LHCN-M2 (cell line): Measurements from ENCODE around the gene GDF10. TPM values are rescaled to one million over a fixed set of nuclear protein-coding genes. Genes with fewer than 3 reads are reported as not detected.

ENCODE experiments used
- DNase-seq: peaks from one replicate; pipeline ENCODE4 v3.0.0-alpha.2; 2012; ENCODE audit warnings: low read depth
- polyA plus RNA-seq: library from polyadenylated mRNA; unstranded; fragments of >200 nt; gene quantifications from one replicate; pipeline ENCODE4 v1.2.1, GENCODE V29; 2012; ENCODE audit warnings: missing spikeins
- total RNA-seq: library from RNA; depleted of rRNA; stranded (reverse); fragments of >200 nt; gene quantifications from 2 replicates; pipeline ENCODE4 v1.2.3, GENCODE V29; 2014; rRNA removed

Gene GDF10, protein sequence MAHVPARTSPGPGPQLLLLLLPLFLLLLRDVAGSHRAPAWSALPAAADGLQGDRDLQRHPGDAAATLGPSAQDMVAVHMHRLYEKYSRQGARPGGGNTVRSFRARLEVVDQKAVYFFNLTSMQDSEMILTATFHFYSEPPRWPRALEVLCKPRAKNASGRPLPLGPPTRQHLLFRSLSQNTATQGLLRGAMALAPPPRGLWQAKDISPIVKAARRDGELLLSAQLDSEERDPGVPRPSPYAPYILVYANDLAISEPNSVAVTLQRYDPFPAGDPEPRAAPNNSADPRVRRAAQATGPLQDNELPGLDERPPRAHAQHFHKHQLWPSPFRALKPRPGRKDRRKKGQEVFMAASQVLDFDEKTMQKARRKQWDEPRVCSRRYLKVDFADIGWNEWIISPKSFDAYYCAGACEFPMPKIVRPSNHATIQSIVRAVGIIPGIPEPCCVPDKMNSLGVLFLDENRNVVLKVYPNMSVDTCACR
- not detected in 2 replicates for total RNA-seq
- not detected for polyA plus RNA-seq

DNA sequence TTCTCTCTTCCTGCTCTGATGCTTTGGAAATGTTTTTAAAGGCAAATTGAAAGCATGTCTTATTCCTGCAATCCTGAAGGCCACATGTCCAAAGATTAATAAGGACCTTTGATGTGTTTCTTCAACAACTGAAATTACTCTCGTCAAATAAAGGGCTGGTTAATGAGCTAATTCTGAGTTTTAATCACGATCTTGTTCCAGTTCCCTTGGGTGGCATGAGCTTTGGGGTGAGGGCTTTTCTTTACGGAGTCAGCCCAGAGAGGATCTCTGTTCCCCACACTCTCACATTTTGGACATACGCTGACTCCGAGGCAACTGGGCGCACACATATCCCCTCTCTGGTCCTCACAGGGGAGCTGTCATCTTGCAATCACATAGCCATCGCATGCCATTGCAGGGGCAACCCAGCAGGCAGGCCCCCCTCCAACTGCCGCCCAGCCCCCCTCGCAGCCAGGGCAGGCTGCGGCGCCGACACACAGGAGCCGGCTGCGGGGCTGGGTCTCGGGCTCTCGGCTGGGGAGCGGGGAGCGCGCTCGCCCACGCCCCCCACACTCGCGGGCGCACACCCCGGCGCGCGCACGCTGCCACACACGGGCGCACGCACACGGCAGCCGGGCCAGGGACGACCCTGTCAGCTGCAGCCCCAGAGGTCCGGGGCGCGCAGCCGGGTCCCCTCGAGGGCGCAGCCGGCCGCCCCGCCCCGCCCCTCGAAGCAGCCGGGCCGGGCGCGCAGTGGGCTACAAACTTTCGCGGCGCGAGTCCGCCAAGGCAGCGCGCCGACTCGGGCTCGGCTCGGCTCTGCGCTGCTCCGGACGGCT lies at the start of gene GDF10:
Gene GDF10 (plus strand): TSS at position 587 of the 818 bp plus-strand sequence. CDS start 455 bp downstream, outside the sequence.
- DNase-seq, result no peak

DNA sequence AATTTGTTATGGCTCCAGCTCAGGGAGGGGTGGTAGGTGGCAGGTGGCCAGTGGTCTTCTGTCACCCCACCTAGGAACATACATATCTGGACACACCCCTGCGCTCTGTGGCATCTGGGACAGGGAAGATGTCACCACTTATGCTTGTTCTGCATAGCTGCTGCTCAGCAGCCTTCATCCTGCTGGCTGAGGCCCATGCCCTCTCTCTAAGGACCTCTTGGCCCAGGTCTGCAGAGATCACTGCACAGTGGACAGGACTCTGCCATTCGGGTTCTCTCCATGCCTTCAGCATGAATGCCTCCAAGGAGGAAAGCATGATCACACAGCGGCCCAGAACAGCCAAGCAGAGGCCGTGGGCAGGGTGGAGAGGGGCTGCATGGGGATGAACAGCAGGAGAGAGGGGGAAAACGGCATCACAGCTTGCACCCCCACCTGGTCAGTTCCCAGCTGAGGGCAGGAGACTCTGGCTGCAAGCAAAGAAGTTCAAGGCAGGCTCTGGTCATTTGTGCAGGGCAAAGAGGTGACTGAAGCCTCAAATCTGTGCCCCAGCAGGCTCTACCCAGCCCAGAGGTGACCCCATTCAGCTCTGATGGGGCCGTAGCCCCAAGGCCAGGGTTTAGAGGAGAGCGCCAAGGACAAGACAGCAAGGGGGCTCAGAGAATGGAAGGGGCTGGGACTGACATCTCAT lies 47.8 kb upstream of the GDF10 start:
- DNase-seq, result no peak

DNA sequence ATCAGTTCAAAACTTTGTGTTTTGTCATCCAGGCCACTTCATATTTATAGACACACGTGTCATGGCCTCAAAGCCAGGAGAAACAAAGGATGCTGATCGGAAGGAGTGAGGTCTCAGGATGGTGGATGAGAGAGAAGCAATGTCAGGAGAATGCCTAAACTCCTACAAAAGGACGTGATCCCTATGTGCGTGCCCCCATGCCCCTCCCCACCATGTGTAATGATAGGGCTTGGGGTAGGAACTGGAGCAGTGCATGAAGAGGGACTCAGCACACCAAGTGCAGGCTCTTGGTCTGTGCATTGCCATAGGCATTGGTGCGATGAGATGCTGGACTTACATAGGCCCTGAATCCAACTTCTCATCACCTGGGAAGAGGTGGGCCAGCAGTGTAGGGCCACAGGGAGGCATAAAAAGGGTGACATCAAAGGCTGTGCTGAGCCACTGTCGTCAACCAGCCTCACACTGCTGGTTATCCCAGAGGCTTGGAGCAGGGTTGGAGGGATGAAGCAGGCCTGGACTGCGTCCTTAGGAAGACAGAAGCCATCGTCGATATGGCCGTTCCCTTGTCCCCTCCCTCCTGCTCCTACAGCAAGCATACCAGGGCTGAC lies 46.9 kb upstream of the GDF10 start:
- no peak for DNase-seq

DNA sequence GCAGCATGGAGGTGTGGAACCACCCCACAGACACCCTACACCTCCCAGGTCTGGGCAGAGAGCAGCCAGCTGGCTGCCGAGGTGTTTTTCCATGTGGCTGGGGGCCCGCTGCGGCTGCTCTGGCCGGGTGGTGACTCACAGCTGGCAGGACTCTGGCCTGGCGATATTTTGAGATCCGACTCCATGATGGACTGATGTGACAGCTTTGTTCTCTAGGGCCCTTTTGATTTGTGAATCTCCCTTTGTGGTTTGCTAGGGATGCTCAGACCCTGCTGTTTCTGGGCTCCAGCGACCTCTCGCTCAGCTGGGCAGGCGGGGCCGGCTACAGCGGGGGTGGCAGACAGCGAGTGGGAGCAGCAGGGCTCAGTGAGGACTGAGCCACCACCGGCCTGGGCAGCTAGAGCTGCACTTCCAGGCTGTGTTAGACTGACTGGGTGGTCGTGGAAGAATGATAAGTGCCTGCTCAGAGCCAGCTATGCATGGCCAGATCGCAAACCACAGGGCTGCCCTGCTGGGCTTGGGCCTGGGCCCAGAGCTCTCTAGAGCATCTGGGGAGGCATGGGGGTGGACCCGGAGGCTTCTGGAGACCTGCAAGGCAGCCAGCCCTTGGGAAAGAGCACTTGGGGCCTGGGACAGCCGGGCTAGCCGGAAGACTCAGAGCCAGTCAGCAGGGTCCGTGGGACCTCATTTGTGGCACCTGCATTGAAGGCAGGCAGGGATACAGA lies 46.2 kb upstream of the GDF10 start:
- peak; percentile 4 for DNase-seq

DNA sequence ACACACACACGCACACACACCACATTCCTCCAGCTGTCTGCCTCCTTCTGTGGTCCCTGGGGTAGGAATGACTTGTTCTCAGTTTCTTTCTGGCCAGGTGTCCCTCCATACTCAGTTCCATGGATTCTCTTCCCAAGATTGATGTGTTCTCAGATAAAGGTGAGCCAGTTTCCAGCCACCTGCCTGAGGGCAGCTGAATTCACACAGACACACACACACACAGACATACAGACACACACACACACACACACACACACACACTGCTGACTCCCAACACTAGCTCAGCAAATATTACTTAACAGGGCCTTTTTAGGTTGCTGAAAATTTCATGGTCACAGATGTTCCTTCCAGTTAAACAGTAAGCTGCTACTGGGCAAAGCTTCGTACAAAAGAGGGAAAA lies 45.4 kb upstream of the GDF10 start:
- no peak for DNase-seq

DNA sequence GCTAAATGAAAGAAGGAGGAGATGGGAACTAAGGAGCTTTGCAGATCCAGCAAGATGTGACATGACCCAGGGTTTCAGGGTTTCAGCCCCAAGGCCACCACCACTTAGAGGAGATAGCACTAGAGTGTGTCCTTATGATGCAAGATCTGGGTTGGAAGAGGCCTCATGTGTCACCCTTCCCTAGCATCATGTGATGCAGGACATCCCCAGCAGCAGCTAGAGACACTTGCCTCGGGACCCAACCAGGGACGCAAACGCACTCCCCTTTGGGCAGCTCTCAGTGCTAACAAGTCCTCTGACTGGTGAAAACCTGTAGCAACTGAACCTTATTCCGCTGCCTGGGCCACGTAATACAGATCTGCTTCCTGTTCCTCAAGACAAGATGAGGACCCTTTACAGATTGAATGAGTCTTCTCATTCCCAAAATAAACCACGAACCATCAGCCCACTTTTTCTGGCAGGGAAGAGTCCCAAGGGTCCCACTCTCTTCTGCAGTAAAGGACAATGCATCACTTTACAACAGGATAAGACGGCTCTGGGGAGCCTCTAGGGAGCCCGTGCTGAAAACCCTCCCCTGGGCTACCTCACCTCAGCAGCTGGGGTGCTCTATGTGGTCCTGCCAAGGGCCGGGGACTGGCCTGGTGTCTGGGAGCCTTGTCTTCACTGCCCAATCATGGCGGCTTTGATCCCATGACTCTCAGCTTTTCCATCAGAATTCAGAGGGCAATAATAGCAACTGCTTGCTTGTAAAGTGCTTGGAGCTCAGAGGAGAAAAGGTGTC lies 44.8 kb upstream of the GDF10 start:
- no peak for DNase-seq

DNA sequence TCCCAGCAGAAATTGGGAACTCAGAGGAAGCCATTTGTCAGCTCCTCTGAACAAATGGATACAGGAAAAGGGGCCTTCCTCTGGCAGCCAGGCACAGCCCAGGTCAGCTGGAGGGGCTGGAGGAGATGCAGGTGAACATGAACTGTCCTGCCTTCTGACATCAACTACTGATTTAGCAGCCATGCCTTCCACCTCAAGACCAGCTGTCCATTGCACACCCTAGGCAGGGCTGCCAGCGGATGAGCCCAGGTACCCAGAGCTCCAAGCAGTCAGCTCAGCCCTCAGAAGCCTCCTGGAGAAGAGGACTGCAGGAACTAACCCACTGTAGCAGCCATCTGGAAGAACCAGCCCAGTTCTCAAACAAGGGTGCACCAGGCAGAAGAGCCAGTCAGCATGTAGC lies 44.1 kb upstream of the GDF10 start:
- no peak for DNase-seq

DNA sequence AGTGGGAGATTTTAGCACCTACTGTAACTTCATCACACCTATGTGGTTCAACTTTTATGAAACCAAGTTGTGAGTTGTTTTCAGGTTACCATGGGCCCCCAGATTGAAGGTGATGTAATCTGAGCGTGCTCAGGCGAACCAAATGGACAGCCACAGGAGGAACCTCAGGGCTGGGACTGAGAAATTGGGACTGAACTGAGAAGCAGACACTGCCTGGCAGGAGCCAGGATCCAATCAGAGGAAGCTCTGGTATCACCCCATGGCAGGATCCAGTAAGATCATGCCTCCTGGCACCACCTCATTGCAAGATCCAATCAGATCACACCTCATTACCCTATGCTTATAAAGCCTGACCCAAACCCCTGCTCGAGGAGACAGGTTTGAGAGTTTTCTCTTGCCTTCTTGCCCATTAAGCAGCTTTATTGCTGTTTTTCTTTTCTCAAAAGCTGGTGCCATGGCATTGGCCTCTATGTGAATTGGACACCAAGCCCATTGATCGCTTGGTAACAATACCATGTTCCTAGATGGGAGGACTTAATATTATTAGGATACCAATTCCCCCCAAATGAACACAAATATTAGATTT lies 43.2 kb upstream of the GDF10 start:
- DNase-seq, result no peak

DNA sequence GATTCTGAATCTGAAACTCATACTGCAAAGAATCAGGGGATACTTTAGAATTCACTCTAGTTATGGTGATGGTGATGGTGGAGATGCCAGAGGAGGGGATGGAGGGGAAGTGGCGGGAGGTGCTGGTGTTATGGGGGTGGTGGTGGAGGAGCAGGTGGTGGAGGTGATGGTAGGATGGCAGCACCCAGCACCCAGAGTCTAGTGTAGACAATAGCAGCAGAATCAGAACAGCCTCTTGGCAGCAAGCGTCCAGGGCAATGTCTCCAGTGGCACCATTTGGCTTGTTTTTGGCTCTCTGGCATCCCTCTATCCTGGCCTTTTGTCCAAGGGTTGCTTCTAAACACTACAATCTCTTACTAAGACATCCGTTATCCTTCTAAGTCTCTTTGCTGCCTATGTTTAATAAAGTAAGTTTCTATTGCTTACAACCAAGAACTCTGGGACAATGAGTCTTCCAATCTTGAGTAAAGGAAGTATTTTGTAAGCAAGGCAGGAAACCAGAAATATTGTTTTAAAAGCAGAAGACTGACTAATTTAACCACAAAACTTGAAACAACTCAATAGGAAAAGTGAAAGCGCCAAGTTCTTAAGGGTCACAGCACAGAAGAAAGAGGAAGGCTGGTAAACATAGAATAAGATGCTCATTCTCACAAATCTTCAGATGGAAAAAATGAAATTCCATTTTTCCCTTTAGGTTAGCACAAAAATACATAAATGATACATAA lies 42.4 kb upstream of the GDF10 start:
- DNase-seq, result peak; percentile 5

DNA sequence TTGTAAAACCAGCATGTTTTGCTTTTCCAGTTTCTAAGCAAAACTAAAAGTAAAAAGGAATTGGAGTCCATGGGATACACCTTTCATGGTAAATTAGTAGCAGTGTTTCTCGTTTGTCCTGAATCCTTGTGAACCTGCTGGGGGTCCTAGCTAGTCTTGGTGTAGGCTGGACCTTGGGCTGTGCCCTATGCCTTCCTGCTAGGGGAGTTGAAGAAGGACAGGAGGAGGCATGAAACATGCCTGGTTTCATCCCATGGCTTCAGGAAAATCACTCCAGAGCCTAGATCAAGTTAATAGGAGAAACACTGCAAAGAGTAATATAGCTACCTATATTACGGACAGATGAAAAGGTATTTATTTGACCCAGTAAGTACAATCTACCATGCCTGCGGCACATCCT lies 41.1 kb upstream of the GDF10 start:
- DNase-seq, result no peak

DNA sequence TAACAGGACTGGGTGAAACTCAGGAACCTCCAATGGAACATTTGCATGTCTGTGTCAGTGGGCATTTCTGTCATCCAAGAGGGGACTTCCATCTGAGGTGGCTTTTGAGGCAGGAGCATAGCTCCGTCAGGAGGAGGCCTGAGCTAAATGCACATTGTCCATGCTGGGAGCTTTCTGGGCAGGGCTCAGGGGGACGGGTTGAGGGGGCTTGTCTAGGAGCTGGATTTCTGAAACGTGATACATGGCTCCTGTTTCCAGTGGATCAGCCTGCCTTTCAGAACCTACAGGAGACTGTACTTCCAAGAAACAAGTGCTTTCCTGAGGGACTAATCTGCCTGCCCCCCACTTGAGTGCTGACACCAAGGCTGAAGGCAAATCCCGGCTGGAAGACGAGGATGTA lies 40.5 kb upstream of the GDF10 start:
- DNase-seq, result no peak

DNA sequence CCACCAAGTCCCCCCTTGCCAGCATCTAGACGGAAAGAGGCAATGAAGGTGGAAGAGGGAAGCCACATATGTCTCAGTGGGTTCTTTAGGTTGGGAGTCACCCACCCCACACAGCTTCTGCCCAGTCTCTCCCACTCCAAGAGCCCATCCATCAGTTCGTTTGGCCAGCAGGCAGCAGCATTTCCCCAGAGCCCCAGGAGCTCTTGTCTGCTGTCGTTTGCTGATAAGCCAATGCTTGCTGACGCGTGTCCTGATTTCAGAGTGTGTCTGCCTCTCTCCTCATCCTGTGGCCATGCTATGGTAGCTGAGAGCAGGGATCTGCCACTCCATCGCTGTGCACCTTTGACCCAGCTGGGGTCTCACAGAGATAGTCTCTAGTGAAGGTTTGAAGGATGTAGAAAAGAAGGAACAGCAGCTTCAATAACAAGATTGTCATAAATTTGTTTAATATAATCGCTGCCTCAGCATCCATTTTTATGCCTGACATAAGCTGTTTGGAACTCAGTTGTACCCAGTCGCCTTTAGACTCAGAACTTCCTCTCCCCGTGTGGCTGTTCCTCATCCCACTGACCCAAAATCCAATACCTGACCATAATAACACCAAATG lies 39.4 kb upstream of the GDF10 start:
- no peak for DNase-seq

DNA sequence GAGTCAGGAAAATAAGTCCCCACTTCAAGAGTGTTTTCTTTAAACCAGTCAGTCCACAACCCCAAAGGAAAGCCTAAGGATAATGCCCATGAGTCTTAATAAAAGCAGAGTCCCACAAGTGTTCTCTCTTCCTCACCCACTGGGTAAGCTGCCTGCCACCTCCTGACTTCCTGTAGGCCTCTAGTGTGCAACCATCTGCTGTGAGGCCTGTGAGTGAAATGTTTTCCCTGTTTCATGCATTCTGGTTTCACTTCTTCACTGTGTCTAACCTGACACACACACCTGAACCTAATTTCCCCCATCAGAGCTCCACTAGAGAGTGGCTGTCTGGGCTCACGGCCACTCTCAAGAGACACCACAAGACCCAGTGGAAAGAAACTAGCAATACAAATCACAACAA lies 38.9 kb upstream of the GDF10 start:
- no peak for DNase-seq

DNA sequence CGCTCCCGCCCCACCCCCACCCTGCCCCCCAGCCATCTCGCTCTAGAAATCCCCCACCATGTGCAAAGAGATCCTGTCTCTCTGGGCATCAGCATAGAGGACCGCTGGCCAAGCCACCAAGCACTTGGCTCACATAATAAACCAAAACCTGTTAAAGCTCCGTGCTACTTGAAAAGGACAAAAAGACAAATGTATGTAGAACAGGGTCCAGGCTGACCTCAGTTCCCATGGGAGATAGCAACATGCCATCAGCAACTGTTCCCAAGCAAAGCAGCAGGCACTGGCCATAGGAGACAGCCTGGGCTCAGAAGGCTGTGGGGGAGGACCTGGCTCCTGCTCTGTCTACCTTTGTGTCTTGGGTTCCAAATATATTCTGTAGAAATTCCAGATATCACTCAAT lies 38.4 kb upstream of the GDF10 start:
- no peak for DNase-seq

DNA sequence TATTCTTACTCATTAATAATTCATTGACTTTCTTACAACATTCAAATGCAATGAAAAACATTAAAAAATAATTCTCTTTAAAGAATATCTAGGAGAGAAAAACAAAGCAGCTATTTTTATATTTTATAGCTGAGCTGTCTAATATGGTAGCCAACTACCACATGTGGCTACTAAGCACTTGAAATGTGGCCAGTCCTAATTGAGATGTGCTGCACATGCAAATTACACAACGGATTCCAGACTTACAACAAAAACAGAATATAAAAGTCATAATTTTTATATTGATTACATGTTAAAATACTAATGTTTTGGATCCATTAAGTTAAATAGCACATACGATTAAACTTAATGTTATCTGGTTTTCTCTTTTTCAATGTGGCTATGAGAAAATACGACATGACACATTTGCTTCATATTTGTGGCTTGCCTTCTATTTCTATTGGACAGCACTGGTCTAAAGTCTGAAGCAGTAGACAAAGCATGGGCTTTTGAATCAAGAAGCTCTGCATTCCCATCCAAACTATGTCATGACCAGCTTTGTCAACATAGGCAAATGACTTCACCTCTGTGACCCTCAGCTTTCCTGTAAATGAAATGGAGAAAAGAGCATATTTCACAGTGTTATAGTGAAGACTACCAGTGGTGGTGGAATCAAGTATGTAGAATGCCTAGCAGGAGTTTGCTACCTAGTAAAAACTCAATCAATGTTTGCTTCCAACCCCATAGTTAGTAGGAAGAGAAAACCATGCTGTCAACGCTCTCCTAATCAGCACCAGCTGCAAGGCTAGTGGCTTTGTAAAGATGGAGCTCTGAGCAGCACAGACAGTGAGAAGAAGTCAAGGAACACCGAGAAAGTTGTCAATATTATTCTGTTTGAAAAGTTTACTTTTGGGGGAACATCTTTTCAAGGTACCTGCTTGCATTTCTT lies 37.1 kb upstream of the GDF10 start:
- DNase-seq, result no peak

DNA sequence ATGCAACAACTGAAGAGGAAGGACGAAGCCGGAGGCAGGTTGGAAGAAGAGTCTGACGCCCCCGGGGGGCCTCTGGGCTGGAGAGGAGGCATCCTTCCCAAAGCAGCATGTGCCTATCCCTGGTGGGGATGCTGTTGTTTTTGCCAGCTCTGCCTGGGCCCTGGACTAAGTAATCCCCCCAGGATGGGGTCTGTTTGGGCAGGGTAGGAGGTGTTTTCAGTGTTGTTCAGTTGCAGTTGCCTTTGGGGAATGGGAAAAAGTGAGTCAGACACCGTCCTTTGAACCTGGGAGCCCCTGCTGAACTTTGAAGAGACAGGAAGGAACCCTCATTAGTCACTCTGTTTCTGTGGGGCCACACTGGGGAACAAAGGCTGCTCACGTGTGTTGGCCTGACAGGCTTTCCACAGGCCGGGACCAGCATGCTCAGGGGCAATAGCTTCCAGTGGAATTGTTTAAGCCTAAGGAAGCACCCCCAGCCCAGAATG lies 35.2 kb upstream of the GDF10 start:
- DNase-seq, result no peak

DNA sequence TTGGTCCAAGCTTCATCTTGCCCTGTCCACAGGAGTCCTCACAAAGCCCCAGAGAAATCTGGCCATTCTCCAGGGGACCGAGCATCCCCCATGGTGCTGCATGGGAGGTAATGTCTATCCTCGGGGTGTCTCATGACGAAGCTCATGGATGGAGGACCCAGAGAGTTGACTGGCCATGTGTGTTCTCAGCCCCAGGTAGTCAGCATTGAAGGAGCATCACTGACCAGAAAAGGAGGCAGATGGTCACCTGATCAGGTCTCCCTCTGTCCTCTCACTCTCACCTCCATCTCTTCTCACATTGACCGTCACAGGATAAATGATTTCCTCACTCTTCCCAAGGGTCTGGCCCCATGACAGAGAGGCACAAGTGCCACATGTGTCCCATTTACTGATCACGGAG lies 33.4 kb upstream of the GDF10 start:
- no peak for DNase-seq
